Measurements from ENCODE around the gene CMTM5.

CMTM5 gene

DNA sequence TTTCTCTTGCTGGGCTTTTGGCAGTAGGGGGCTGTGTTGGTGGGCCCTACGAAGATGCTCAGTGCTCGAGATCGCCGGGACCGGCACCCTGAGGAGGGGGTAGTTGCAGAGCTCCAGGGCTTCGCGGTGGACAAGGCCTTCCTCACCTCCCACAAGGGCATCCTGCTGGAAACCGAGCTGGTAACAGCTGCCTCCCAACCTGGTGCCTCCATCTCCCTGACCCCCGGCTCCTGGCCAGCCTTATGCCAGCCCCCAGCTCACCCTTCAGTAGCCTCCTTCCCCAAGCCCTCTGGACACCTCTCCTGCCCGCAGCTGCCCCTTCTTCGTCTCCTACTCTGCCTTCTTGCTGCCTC lies 328 bp downstream of the CMTM5 start:
- in situ Hi-C loops (cut with HindIII; ENCODE audit: low pct_unique_long_range_greater_than_20kb, low sequenced_read_pairs) = no loop called here
- TF ChIP-seq JUND (IDR thresholded peaks at IDR 0.05; ENCODE audit: low read depth) = no peak
- DNase-seq (ENCODE audit: low read depth in 1 of 2, low spot score in 1 of 2) = no peak

GRCh38 chr14:23377573-23378563 lies 1.0 kb downstream of the CMTM5 start:
- TF ChIP-seq JUND (IDR thresholded peaks at IDR 0.05; ENCODE audit: low read depth) = no peak
- no peak for DNase-seq (ENCODE audit: low read depth in 1 of 2, low spot score in 1 of 2)
- in situ Hi-C loops (cut with HindIII; ENCODE audit: low pct_unique_long_range_greater_than_20kb, low sequenced_read_pairs) = no loop called here

DNA sequence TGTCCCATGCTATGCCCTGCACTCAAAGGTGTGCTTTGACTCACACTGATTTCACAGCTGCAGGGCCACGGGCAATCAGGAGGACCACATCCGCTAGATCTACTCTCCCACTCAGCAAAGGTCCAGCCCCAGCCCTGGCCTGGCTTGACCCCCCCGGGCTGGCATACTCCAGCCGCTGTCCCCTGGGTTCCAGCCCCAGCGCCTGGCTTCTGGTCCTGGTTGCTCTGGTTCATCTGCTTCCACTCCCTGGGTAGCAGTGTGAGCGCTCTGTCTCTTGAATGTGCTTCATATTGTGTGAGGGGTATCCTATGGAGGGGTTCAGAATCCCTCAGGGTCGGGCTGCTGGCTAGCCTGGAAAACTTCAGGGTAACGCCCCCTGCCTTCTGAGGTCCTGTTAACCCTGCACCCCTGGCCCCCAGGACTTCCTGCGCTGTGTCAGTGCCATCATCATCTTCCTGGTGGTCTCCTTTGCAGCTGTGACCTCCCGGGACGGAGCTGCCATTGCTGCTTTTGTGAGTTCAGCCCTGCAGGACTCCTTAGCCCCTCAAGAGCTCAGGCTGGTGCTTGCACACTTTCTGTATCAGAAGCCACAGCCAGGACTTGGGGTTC lies 1.9 kb downstream of the CMTM5 start:
- in situ Hi-C loops (cut with HindIII; ENCODE audit: low pct_unique_long_range_greater_than_20kb, low sequenced_read_pairs) = no loop called here
- TF ChIP-seq JUND (IDR thresholded peaks at IDR 0.05; ENCODE audit: low read depth) = no peak
- no peak for DNase-seq (ENCODE audit: low read depth in 1 of 2, low spot score in 1 of 2)

- no peak for TF ChIP-seq JUND (IDR thresholded peaks at IDR 0.05; ENCODE audit: low read depth)
- DNase-seq (ENCODE audit: low read depth in 1 of 2, low spot score in 1 of 2) = peak; percentile 70 to 77
- in situ Hi-C loops (cut with HindIII; ENCODE audit: low pct_unique_long_range_greater_than_20kb, low sequenced_read_pairs) = no loop called here
Measured at GRCh38 chr14:23379366-23380196, 2.7 kb downstream of the CMTM5 start.

GRCh38 chr14:23380197-23380914 lies 3.5 kb downstream of the CMTM5 start:
- in situ Hi-C loops (cut with HindIII; ENCODE audit: low pct_unique_long_range_greater_than_20kb, low sequenced_read_pairs) = no loop called here

DNA sequence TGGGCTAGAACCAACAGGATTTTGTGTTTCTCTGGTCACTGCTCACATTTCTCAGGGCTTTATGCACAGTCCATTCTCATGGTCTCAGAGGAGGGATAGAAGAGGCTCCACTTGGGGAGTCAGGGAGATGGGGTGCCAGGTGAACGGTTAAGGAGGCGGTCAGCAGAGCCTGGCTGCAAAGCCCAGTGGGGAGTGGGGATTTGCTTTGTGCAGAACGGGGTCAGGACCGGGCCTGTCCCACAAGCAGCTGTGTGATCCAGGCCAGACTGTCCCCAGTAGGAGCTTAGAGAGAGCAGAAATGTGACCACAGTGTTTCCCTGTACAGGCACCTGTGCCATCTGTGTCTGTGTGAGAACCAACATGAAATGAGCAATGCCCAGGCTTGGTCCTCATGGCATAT lies 4.1 kb downstream of the CMTM5 start:
- DNase-seq (ENCODE audit: low read depth in 1 of 2, low spot score in 1 of 2) = no peak
- TF ChIP-seq JUND (IDR thresholded peaks at IDR 0.05; ENCODE audit: low read depth) = no peak

More at GRCh38 chr14:23380197-23380914, 3.5 kb downstream of the CMTM5 start:
- TF ChIP-seq JUND (IDR thresholded peaks at IDR 0.05; ENCODE audit: low read depth) = no peak
- DNase-seq (ENCODE audit: low read depth in 1 of 2, low spot score in 1 of 2) = no peak

DNA sequence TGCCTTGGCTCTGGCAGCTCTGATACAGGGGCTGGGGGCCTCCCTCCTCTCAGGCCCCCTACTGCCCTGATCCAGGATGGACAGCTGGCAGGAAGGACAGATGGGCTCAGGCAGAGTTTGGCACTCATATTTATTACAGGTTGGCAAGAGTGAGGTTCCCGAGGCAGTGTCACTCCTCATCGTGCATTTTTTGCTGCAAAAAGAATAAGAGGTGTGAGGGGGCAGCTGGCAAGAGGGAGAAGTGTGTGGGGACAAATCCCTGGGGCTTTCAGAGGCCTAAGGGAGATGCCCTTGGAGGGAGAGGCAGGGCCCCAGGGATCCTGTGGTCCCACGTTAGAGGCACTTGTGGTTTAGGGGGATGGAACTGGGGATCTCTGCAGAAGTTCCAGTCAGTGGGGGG lies 5.0 kb downstream of the CMTM5 start:
- in situ Hi-C loops (cut with HindIII; ENCODE audit: low pct_unique_long_range_greater_than_20kb, low sequenced_read_pairs) = no loop called here
- TF ChIP-seq JUND (IDR thresholded peaks at IDR 0.05; ENCODE audit: low read depth) = no peak
- DNase-seq (ENCODE audit: low read depth in 1 of 2, low spot score in 1 of 2) = no peak

More for the DNA sequence above, 4.1 kb downstream of the CMTM5 start:
- in situ Hi-C loops (cut with HindIII; ENCODE audit: low pct_unique_long_range_greater_than_20kb, low sequenced_read_pairs) = no loop called here

DNA sequence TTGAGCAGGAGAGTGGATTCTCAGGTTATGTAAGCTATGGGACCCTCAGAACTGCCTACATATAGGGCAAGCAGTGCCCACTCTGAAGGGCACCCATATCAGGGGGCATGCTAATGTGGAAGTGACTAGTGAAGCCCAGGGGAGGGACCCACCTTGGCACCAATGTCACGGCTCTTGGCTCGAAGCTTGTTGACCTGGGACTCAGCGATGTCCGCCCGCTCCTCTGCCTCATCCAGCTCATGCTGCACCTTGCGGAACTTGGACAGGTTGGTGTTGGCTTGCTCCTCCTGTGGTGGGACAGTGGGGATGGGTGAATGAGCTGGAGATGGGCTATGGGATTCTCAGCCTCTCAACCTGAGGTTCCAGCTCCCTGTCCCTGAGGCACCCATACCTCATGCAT lies 5.4 kb downstream of the CMTM5 start:
- DNase-seq (ENCODE audit: low read depth in 1 of 2, low spot score in 1 of 2) = no peak
- no peak for TF ChIP-seq JUND (IDR thresholded peaks at IDR 0.05; ENCODE audit: low read depth)
- in situ Hi-C loops (cut with HindIII; ENCODE audit: low pct_unique_long_range_greater_than_20kb, low sequenced_read_pairs) = no loop called here

DNA sequence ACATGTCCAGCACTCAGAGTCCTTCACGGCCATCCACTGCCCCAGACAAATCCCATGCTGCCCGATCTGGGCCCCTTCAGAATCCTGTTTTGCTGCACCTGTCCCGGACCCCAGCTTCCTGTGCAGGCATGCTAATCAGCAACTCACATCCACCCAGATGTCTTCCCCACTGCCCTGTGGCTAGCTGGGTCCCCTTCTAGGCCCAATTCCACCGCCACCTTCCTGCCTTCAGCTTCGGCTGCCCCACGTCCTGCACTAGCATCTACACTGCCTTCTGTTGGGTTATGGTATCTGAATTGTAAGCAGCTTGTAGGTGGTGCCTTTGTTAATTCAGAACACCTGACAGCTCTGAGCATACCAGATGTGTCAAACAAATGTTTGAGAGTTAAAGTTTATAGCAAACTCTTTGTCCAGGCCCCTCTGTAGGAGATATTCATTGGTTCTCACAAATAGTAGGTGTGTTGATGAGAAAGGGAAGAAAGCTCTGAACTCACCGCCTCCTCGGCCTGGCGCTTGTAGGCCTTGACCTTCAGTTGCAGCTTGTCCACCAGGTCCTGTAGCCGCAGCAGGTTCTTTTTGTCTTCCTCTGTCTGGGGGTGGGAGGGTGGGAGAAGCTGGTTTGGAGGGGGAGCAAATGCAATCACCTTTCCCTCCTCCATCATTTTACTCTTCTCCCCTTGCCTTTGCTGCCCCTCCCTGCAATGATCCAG lies 6.0 kb downstream of the CMTM5 start:
- TF ChIP-seq JUND (IDR thresholded peaks at IDR 0.05; ENCODE audit: low read depth) = no peak
- in situ Hi-C loops (cut with HindIII; ENCODE audit: low pct_unique_long_range_greater_than_20kb, low sequenced_read_pairs) = no loop called here
- no peak for DNase-seq (ENCODE audit: low read depth in 1 of 2, low spot score in 1 of 2)

DNA sequence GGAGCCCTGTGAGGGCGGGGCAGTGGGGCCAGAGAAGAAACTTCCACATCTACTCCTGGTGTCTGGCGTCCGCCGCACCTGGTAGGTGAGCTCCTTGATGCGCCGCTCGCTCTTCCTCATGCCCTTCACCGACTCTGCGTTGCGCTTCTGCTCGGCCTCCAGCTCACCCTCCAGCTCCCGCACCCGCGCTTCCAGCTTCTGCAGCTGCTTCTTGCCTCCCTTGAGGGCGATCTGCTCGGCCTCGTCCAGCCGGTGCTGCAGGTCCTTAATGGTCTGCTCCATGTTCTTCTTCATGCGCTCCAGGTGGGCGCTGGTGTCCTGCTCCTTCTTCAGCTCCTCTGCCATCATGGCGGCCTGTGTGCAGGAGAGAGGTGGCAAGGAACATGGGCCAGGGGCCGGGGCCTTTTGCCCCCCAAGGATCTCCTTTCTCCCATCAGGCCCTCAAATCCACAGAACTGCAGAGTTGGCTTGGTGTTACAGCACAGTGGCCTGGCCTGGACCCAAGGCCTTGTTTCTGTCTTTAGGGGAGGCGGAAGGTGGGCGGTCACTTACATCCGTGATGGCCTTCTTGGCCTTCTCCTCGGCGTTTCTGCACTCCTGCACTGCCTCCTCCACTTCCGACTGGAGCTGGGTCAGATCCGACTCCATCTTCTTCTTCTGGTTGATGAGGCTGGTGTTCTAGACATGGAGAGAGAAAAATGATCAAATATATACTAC lies 7.7 kb downstream of the CMTM5 start:
- no peak for DNase-seq (ENCODE audit: low read depth in 1 of 2, low spot score in 1 of 2)
- in situ Hi-C loops (cut with HindIII; ENCODE audit: low pct_unique_long_range_greater_than_20kb, low sequenced_read_pairs) = no loop called here
- TF ChIP-seq JUND (IDR thresholded peaks at IDR 0.05; ENCODE audit: low read depth) = no peak

DNA sequence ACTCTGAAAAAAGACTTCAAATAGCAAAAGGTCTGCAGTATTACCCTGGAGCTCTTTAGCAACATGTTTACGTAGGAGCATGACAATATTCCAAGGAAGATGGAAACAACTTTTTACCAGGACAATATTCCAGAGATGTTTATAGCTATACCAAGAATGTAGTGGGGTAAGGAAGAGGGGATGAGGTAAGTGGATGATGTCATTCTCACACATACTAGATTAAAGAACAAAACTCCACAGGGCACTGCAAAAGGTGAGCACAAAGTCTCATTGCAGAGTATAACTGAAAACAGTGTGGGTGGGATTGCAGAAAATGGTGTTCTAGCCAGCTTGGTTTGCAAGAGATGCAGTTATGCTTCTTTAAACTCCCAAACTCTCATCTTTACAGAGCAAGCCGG lies 8.4 kb downstream of the CMTM5 start:
- no peak for DNase-seq (ENCODE audit: low read depth in 1 of 2, low spot score in 1 of 2)
- no peak for TF ChIP-seq JUND (IDR thresholded peaks at IDR 0.05; ENCODE audit: low read depth)
- in situ Hi-C loops (cut with HindIII; ENCODE audit: low pct_unique_long_range_greater_than_20kb, low sequenced_read_pairs) = no loop called here
